ENCODE data around the gene SHROOM3.

GRCh38 chr4:76792418-76792817, 357.4 kb downstream of the SHROOM3 start:
- TF ChIP-seq ZFP3 (CRISPR knock-in tag; IDR thresholded peaks at IDR 0.05), result no peak
- TF ChIP-seq RARB (CRISPR knock-in tag; IDR thresholded peaks at IDR 0.05), result no peak
- TF ChIP-seq ARNTL (CRISPR knock-in tag; IDR thresholded peaks at IDR 0.05; ENCODE audit: borderline replicate concordance, low read depth), result no peak
- TF ChIP-seq ZNF565 (CRISPR knock-in tag; conservative IDR thresholded peaks at IDR 0.05; ENCODE audit: low read depth), result no peak
- TF ChIP-seq CREB5 (CRISPR knock-in tag; IDR thresholded peaks at IDR 0.05; ENCODE audit: low read depth), result no peak
- TF ChIP-seq ZFP30 (CRISPR knock-in tag; IDR thresholded peaks at IDR 0.05), result no peak
- TF ChIP-seq GLIS3 (CRISPR knock-in tag; IDR thresholded peaks at IDR 0.05), result no peak
- TF ChIP-seq SNAI2 (CRISPR knock-in tag; IDR thresholded peaks at IDR 0.05), result no peak
- TF ChIP-seq ISL1 (CRISPR knock-in tag; IDR thresholded peaks at IDR 0.05), result no peak
- TF ChIP-seq OSR1 (CRISPR knock-in tag; IDR thresholded peaks at IDR 0.05), result no peak
- no peak for TF ChIP-seq BACH2 (CRISPR knock-in tag; IDR thresholded peaks at IDR 0.05; ENCODE audit: borderline replicate concordance)
- TF ChIP-seq ZNF70 (CRISPR knock-in tag; IDR thresholded peaks at IDR 0.05), result no peak
- no peak for TF ChIP-seq ESRRG (CRISPR knock-in tag; IDR thresholded peaks at IDR 0.05)
- TF ChIP-seq POU6F1 (CRISPR knock-in tag; IDR thresholded peaks at IDR 0.05; ENCODE audit: borderline replicate concordance, low read depth), result no peak
